ENCODE measurements around the gene SPTB. TPM values are rescaled to one million over a fixed set of nuclear protein-coding genes. Genes with fewer than 3 reads are reported as not detected.

The SPTB gene
- polyA plus RNA-seq, 4 donors = 13.1 to 19.2 (median 15.3) TPM

DNA sequence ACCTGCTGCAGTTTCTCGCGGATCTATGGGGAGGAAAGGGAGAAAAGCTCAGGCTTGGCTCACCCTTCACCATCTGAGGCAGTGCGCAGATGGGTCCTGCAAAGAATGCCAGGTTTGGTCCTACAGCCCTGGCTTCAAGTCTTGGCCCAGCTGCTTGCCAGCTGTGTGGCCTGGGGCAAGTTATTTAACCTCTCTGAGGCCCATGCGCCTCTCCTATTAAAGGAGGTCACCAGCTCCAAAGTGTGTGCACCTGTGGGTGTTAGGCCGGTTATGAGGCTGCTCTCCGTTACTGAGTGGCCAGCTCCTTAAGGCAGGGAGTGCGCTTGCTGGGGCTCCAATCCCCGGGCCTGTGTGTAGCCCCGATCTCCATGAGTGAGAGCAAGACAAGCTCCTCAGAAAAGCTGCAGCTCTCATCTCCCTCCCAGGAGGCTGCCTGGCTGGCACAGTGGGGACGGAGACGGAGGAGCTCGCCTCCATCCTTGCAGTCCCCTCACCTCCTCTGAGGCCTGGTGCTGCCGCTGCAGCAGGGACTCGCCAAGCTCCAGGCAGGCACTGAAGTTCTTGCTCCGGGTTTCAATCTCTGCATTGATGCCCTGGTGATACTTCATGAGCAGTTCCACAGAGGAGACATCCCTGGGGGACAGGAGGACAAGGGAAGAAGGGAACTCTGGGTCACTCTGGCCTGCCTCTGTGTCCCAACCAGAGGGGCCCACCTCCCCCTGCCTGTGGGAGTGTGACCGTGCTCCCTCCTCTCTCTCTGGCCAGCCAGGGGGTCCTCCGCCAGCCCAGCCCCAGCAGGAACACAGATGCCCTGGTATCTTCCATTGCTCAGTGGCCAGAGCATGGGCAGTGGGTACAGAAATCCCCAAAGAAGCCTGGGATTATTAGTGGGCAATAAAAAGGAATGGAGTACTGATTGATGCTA is 110.3 kb downstream of the SPTB start:
- no peak for DNase-seq (ENCODE audit: low read depth in 4 of 4, low spot score in 2 of 4)

DNA sequence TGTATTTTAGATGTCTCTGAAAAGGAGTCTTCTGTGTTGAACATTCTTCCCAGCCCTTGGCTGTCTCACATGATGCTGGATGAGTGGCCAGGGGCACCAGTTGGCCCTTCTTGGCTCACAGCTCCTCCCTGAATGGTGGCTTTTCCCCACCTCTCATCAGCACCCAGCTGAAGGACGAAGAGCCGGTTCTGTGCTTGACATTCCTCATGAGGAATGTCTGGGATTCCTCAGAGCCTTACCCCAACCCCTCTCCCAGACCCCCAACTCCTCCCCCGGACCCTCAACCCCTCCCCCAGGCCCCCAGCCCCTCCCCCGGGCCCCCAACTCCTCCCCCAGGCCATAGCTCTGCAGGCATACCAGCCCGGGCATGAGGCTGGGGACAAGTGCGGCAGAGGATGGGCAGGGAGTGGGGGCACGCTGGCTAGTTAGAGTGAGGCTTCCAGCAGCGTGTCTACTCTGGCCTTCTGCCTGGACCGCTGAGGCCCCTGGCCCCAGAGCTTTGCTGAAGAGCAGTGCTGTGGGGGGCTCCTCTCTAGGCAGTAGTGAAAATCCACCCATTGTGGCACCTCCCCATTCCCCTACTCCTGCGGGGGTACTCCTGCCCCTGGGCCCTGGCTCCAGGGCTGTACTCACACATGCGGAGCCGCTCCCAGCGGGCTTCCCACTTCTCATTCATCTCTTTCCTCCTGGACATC is 111.2 kb downstream of the SPTB start:
- DNase-seq (ENCODE audit: low read depth in 4 of 4, low spot score in 2 of 4) = no peak

DNA sequence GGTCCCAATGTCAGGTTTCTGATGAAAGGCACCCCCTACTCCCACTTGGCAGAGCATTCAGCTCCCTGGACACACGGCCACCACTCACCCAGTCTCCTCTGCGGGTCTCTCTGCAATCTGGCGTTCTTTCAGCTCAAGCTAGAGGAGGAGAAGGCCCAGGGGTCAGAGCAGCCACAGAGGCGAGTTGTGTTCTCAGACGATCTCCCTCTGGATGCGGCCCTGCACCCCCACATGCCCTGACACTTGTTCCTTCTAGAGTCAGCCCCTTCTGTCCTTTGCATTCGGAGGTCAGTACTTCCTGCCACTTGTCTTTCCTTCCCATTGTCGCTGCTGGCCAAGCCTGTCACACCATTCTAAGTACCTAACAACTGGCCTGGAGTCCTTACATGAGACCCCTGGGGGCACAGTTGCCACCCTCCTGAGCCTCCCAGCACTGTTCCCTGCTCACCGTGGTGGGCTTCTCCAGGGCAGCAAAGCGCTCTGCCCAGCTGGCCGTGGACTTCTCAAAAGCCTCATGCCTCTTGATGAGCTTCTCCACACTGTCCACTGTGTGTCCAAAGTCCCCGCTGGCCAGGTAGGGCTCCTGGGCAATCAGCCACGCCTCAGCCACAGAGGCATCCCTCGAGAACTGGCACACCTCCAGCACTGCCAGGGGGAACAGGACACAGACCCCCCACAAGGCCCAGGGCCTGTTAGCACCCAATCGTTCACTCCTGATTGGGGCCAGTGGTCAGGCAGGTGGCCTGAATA is 112.3 kb downstream of the SPTB start:
- no peak for DNase-seq (ENCODE audit: low read depth in 4 of 4, low spot score in 2 of 4)

GRCh38 chr14:64766430-64767151 is 113.1 kb downstream of the SPTB start:
- no peak for DNase-seq (ENCODE audit: low read depth in 4 of 4, low spot score in 2 of 4)

GRCh38 chr14:64765740-64766302 is 113.9 kb downstream of the SPTB start:
- DNase-seq (ENCODE audit: low read depth in 4 of 4, low spot score in 2 of 4) = no peak

GRCh38 chr14:64764641-64765520 is 114.8 kb downstream of the SPTB start:
- peak in 3 of 4 donors; percentile 74 to 80 (median 80) for DNase-seq (ENCODE audit: low read depth in 4 of 4, low spot score in 2 of 4)

GRCh38 chr14:64763801-64764621 is 115.7 kb downstream of the SPTB start:
- DNase-seq (ENCODE audit: low read depth in 4 of 4, low spot score in 2 of 4) = no peak

DNA sequence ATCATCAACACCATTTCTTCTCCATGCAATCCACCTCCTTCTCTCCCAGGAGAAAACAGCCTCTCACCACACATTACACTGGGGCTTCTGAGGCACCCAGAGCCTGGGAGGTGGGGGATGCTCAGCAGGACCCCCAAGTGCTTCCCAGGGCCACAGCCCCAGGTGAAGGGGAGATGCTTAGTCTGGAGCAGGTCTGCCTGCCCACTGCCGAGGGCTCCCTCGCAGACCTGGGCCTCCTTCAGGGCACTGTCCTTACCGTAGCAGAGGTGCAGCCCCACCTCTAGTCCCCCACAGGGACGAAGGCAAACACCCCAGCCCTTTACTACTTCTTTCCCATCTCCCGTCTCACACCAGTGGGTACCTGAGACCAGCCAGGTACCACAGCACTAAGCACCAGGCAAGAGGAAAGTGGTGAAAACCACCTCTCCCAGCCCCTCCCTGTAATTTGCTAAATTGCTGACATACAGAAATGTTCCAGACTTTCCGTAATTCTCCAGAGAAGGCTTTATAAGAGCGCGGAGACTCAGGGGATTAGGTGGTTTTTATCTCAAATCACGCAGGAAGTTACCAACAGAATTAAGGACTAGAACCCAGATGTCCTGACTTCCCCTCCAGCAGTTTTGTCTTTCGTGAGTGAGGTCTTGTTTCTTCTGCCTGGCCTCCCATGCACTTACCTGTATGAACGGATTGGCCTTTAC is 116.5 kb downstream of the SPTB start:
- DNase-seq (ENCODE audit: low read depth in 4 of 4, low spot score in 2 of 4) = no peak

- DNase-seq (ENCODE audit: low read depth in 4 of 4, low spot score in 2 of 4) = peak; percentile 84 to 92 (median 88)
Measured at GRCh38 chr14:64762044-64763034, 117.4 kb downstream of the SPTB start.

DNA sequence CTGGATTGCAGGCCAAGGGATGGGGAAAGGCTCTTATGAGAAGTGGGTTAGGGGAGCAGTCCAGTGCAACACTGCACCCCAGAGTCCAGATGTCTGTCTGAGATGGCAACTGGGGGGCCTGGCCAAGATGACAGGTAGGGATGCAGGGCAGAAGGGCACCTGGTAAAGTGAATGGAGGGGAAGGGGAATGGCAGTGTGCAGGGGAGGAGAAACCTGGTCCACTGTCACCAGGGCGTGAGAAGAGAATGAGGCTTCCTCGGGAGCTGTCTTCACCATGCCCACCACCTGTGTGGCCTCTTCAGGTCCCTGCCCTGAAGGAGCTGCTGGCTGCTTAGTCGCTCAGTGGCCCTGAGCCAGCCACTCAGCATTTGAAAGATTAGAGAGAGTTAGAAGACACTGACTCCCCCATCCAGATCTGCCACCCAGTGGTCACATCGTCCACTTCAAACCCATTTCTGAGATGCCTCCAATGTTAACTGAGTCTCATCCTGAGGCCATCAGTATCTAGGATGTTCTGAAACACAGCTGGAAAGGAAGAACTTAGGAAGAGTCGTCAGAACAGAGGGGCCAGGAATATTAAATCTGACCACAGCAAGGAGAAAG is 118.2 kb downstream of the SPTB start:
- DNase-seq (ENCODE audit: low read depth in 4 of 4, low spot score in 2 of 4) = no peak

DNA sequence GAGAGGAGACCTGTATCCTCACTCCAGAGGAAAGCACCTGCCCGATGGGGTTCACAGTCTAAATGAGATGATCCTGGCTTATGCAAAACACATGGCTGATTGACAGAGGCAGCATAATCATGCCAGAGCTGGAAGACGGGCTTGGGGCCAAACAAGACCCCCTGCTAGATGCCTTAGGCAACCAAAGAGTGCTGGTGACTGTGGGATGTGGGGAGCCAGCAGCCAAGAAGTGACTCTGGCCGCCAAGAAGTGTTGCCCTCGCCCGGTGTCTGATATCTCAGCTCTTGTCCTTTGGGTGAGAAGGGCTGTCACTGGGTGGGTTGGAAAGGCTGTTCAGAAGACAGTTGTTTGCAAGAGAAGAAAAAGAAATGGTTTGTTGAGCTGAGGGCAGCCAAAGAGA is 118.8 kb downstream of the SPTB start:
- no peak for DNase-seq (ENCODE audit: low read depth in 4 of 4, low spot score in 2 of 4)

DNA sequence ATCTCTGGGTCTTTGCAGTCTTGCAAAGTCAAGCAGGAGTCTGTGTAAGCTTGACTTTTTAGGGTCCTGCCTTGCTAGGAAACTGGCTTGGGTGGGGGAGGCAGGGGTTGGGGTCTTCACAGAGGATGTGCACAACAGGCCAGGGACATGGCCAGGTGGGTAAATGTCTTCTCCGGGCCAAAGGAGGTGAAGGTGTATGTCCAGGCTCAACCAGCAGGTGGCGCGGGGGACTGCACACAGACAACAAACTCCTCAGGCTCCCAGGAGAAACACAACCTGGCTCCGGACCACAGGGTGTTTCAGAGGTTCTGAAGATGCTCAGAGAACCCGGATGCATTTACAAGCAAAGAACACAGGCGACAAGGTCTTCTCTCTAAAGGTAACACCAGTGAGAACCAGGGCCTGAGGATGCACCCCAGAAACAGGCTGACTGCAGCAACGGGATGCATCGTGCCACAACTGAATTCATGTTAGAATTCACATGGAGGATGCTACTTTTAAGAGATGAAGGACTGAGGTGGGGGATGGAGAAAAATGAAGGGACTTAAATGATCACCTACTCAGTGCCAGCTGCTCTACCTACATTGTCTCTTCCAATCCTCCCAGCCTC is 119.5 kb downstream of the SPTB start:
- no peak for DNase-seq (ENCODE audit: low read depth in 4 of 4, low spot score in 2 of 4)

DNA sequence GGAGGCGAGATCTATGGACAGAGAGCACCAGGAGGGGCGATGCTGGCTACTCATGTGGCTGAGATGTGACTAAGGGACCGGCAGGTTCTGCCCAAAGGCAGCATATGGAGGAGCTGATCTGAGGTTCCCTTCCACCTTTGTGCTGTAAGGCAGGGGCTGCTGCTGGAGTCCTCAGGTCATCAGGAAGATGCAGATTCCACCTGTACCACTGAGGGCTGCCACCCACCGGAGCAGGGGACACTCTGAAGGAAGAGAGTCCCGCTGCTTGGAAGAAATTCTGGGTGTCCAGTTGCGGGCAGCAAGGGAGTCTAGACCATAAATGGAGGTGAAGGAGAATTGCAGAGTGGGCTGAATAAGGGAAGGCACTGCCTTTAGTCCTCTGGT is 120.2 kb downstream of the SPTB start:
- no peak for DNase-seq (ENCODE audit: low read depth in 4 of 4, low spot score in 2 of 4)

GRCh38 chr14:64758691-64759554 is 120.8 kb downstream of the SPTB start:
- no peak for DNase-seq (ENCODE audit: low read depth in 4 of 4, low spot score in 2 of 4)

GRCh38 chr14:64758025-64758521 is 121.6 kb downstream of the SPTB start:
- no peak for DNase-seq (ENCODE audit: low read depth in 4 of 4, low spot score in 2 of 4)
